WTC11 (cell line): ENCODE data around the gene ALOXE3.

Source experiments
- JUN ChIP-seq: sonication (generic); formaldehyde crosslinking; IDR thresholded peaks from 2 replicates; pipeline ENCODE4 v1.8.0; 2023; ENCODE audit warnings: mild to moderate bottlenecking, missing genetic modification reagents
- MXD4 ChIP-seq: fragments of 250-450 bp; sonication (Bioruptor Pico); IDR thresholded peaks from 2 replicates; pipeline ENCODE4 v1.8.0; 2021; ENCODE audit warnings: mild to moderate bottlenecking, moderate library complexity, borderline replicate concordance
- NFE2L1 ChIP-seq: sonication (generic); formaldehyde crosslinking; IDR thresholded peaks from 2 replicates; pipeline ENCODE4 v1.8.1; 2023; ENCODE audit warnings: missing genetic modification reagents
- NFYB ChIP-seq: sonication (generic); formaldehyde crosslinking; conservative IDR thresholded peaks from 2 replicates; pipeline ENCODE4 v1.8.0; 2022; ENCODE audit warnings: low read depth, missing genetic modification reagents
- NR2C2 ChIP-seq: sonication (generic); formaldehyde crosslinking; IDR thresholded peaks from 2 replicates; pipeline ENCODE4 v1.8.0; 2022; ENCODE audit warnings: mild to moderate bottlenecking, missing genetic modification reagents
- TF ChIP-seq, protein P1 (sequence below): fragments of 200-600 bp; IDR thresholded peaks from 2 replicates; pipeline ENCODE4 v1.8.0; 2022; ENCODE audit warnings: antibody characterized with exemption
- TF ChIP-seq, protein P2 (sequence below): fragments of 250-450 bp; sonication (Bioruptor Pico); IDR thresholded peaks from 2 replicates; pipeline ENCODE4 v2.1.2; 2022; ENCODE audit warnings: mild to moderate bottlenecking, moderate library complexity
- TF ChIP-seq, protein P3 (sequence below): sonication (generic); formaldehyde crosslinking; IDR thresholded peaks from 2 replicates; pipeline ENCODE4 v1.8.0; 2022; ENCODE audit warnings: mild to moderate bottlenecking, missing genetic modification reagents
- TF ChIP-seq, protein P4 (sequence below): sonication (generic); formaldehyde crosslinking; IDR thresholded peaks from 2 replicates; pipeline ENCODE4 v1.8.0; 2022; ENCODE audit warnings: mild to moderate bottlenecking, missing genetic modification reagents
- TF ChIP-seq, protein P5 (sequence below): sonication (generic); formaldehyde crosslinking; IDR thresholded peaks from 2 replicates; pipeline ENCODE4 v1.8.1; 2023; ENCODE audit warnings: mild to moderate bottlenecking, missing genetic modification reagents, moderate library complexity
- TF ChIP-seq, protein P6 (sequence below): sonication (generic); formaldehyde crosslinking; IDR thresholded peaks from 2 replicates; pipeline ENCODE4 v1.8.1; 2023; ENCODE audit warnings: mild to moderate bottlenecking, missing genetic modification reagents

DNA sequence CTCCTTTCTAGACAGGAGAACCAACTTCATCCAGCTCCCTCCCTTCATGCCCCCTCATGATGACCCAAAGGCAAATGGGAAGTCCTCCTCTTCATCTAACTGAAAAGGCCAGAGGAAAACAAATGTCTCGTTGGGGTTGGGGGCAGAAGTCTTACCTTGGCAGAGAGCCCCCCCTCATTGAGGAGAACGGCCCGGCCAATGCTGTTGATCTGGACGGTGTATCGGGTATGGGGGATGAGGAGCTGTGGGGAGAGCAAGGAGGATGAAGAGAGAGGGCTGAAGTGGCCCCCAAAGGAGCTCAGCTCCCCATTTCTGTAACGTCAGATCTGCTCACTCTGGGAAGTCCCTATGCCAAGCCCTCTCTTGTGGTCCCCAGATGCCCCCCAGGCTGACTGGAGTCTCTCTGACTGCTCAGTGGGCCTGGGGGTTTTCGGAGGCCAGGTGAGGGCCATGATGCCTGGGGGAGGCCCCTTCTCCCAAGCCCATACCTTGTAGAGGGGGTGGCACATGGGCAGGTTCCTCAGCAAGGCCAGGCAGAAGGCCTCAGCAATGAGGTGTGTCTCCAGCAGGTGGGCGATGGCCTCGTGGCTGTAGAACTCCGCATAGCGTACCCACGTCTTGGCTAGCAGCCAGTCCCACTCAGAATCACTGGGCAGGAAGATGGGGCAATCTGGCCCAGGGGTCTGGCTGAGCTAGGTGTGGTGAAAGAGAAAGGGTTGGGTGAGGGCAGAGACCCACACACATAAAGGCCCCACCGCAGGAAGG lies 41.6 kb downstream of the ALOXE3 start:
- TF ChIP-seq NFE2L1 (CRISPR knock-in tag) (no peak), NFYB (CRISPR knock-in tag) (no peak), JUN (no peak), NR2C2 (CRISPR knock-in tag) (no peak), MXD4 (no peak)
- TF ChIP-seq, protein P1, sequence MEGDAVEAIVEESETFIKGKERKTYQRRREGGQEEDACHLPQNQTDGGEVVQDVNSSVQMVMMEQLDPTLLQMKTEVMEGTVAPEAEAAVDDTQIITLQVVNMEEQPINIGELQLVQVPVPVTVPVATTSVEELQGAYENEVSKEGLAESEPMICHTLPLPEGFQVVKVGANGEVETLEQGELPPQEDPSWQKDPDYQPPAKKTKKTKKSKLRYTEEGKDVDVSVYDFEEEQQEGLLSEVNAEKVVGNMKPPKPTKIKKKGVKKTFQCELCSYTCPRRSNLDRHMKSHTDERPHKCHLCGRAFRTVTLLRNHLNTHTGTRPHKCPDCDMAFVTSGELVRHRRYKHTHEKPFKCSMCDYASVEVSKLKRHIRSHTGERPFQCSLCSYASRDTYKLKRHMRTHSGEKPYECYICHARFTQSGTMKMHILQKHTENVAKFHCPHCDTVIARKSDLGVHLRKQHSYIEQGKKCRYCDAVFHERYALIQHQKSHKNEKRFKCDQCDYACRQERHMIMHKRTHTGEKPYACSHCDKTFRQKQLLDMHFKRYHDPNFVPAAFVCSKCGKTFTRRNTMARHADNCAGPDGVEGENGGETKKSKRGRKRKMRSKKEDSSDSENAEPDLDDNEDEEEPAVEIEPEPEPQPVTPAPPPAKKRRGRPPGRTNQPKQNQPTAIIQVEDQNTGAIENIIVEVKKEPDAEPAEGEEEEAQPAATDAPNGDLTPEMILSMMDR: no peak
- TF ChIP-seq, protein P2, sequence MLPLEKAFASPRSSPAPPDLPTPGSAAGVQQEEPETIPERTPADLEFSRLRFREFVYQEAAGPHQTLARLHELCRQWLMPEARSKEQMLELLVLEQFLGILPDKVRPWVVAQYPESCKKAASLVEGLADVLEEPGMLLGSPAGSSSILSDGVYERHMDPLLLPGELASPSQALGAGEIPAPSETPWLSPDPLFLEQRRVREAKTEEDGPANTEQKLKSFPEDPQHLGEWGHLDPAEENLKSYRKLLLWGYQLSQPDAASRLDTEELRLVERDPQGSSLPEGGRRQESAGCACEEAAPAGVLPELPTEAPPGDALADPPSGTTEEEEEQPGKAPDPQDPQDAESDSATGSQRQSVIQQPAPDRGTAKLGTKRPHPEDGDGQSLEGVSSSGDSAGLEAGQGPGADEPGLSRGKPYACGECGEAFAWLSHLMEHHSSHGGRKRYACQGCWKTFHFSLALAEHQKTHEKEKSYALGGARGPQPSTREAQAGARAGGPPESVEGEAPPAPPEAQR: no peak
- TF ChIP-seq, protein P3, sequence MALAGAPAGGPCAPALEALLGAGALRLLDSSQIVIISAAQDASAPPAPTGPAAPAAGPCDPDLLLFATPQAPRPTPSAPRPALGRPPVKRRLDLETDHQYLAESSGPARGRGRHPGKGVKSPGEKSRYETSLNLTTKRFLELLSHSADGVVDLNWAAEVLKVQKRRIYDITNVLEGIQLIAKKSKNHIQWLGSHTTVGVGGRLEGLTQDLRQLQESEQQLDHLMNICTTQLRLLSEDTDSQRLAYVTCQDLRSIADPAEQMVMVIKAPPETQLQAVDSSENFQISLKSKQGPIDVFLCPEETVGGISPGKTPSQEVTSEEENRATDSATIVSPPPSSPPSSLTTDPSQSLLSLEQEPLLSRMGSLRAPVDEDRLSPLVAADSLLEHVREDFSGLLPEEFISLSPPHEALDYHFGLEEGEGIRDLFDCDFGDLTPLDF: no peak
- TF ChIP-seq, protein P4, sequence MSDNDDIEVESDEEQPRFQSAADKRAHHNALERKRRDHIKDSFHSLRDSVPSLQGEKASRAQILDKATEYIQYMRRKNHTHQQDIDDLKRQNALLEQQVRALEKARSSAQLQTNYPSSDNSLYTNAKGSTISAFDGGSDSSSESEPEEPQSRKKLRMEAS (CRISPR knock-in tag): no peak
- TF ChIP-seq, protein P5, sequence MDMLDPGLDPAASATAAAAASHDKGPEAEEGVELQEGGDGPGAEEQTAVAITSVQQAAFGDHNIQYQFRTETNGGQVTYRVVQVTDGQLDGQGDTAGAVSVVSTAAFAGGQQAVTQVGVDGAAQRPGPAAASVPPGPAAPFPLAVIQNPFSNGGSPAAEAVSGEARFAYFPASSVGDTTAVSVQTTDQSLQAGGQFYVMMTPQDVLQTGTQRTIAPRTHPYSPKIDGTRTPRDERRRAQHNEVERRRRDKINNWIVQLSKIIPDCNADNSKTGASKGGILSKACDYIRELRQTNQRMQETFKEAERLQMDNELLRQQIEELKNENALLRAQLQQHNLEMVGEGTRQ: no peak
- TF ChIP-seq, protein P6, sequence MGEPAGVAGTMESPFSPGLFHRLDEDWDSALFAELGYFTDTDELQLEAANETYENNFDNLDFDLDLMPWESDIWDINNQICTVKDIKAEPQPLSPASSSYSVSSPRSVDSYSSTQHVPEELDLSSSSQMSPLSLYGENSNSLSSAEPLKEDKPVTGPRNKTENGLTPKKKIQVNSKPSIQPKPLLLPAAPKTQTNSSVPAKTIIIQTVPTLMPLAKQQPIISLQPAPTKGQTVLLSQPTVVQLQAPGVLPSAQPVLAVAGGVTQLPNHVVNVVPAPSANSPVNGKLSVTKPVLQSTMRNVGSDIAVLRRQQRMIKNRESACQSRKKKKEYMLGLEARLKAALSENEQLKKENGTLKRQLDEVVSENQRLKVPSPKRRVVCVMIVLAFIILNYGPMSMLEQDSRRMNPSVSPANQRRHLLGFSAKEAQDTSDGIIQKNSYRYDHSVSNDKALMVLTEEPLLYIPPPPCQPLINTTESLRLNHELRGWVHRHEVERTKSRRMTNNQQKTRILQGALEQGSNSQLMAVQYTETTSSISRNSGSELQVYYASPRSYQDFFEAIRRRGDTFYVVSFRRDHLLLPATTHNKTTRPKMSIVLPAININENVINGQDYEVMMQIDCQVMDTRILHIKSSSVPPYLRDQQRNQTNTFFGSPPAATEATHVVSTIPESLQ (CRISPR knock-in tag): no peak
